Adrenal gland (tissue), 12 donors: ENCODE measurements around the gene TBKBP1. TPM values are rescaled to one million over a fixed set of nuclear protein-coding genes. Genes with fewer than 3 reads are reported as not detected.

Experiments used
- DNase-seq, 7 donors: peaks; one replicate each; pipeline ENCODE4 v3.0.0-alpha.2; 2019 to 2020
- H3K27ac ChIP-seq, 5 donors: fragments of 200-600 bp; sonication (generic) in 4 of 5; 1 replicate in 3 of 5; 2 replicates in 2 of 5; pipeline versions ENCODE4 v1.5.1 to v1.8.0; 2016 to 2020; ENCODE audit warnings: mild to moderate bottlenecking in 1 of 5
- H3K27me3 ChIP-seq: fragments of 200-600 bp; 2 replicates; pipeline ENCODE4 v1.8.0; 2021
- H3K36me3 ChIP-seq, 2 donors: fragments of 200-600 bp; replicated peaks in 1 of 2; 1 replicate in 1 of 2; 2 replicates in 1 of 2; pipeline versions ENCODE4 v1.5.1 to v1.8.0; 2018 to 2022
- H3K4me1 ChIP-seq, 2 donors: fragments of 200-600 bp; replicated peaks in 1 of 2; 1 replicate in 1 of 2; 2 replicates in 1 of 2; pipeline versions ENCODE4 v1.5.1 to v1.8.0; 2018 to 2021
- H3K4me3 ChIP-seq, 4 donors: fragments of 200-600 bp; sonication (generic) in 3 of 4; one replicate each; pipeline ENCODE4 v1.5.1; 2016 to 2018
- H3K9me3 ChIP-seq, 3 donors: fragments of 200-600 bp; sonication (generic) in 1 of 3; replicated peaks in 1 of 3; 1 replicate in 2 of 3; 2 replicates in 1 of 3; pipeline versions ENCODE4 v1.5.1 to v1.8.0; 2016 to 2021
- CTCF ChIP-seq, 6 experiments: fragments of 450-650 bp in 4 of 6; fragments of 200-600 bp in 2 of 6; sonication (generic) in 1 of 6; IDR thresholded peaks; 1 replicate in 5 of 6; 2 replicates in 1 of 6; pipeline versions ENCODE4 v1.5.1 to v1.8.0; 2016 to 2021; ENCODE audit warnings: antibody characterized with exemption in 6 of 6, mild to moderate bottlenecking in 2 of 6, moderate library complexity in 1 of 6
- POLR2A ChIP-seq, 2 donors: fragments of 450-650 bp; IDR thresholded peaks; one replicate each; pipeline ENCODE4 v1.6.1; 2017; ENCODE audit warnings: antibody characterized with exemption in 2 of 2, mild to moderate bottlenecking in 2 of 2, moderate library complexity in 1 of 2
- WGBS, 4 donors: extraction: QIAGEN DNeasy Blood & Tissue Kit in 2 of 4; methylation state at CpG; one replicate each; pipeline versions ENCODE4 v1.1.5 to v1.1.7; 2013 to 2017; 5-methylcytosine and 5-hydroxymethylcytosine counted together
- intact Hi-C, 2 donors: fragments of 100-400 bp; cut with DNase I; formaldehyde crosslinking; loops; one replicate each; pipeline versions ENCODE4 v1.14.1 to v1.15.0; 2022 to 2023
- polyA plus RNA-seq, 3 donors: library from polyadenylated mRNA; stranded (reverse); fragments of 200-250 nt in 2 of 3; fragments of 350-450 nt in 1 of 3; fragmentation: Illumina TruSeq in 1 of 3; extraction: RNeasy Lipid Tissue Mini Kit (QIAGEN cat#74804) in 1 of 3; gene quantifications; one replicate each; pipeline ENCODE4 v1.2.3, GENCODE V29; 2013 to 2014
- total RNA-seq, 9 donors: library from RNA; depleted of rRNA in 4 of 9; stranded (reverse); fragments of >200 nt in 4 of 9; fragments of 120-200 nt in 1 of 9; fragmentation: NEBNext Ultra II Directional in 1 of 9; extraction: Animal tissue kit (Norgen Biotek cat#: 25700) in 1 of 9; gene quantifications; one replicate each; pipeline versions ENCODE4 v1.1.0 to v1.2.4, GENCODE V29; 2013 to 2023
- donor health status: healthy with polysubstance abuse.
- donor health status: Bipolar disorder and iron deficiency.
- donor health status: DM: yes; HTN: yes; CAD: no.
- donor health status: DM: no; HTN: no; CAD: no.
- donor health status: DM: no; HTN: no; CAD: no.
- donor health status: DM: yes; HTN: yes; CAD: no.

Gene TBKBP1
- total and polyA plus RNA-seq, 12 donors: 3.9 to 63.9 (median 11.5) TPM

DNA sequence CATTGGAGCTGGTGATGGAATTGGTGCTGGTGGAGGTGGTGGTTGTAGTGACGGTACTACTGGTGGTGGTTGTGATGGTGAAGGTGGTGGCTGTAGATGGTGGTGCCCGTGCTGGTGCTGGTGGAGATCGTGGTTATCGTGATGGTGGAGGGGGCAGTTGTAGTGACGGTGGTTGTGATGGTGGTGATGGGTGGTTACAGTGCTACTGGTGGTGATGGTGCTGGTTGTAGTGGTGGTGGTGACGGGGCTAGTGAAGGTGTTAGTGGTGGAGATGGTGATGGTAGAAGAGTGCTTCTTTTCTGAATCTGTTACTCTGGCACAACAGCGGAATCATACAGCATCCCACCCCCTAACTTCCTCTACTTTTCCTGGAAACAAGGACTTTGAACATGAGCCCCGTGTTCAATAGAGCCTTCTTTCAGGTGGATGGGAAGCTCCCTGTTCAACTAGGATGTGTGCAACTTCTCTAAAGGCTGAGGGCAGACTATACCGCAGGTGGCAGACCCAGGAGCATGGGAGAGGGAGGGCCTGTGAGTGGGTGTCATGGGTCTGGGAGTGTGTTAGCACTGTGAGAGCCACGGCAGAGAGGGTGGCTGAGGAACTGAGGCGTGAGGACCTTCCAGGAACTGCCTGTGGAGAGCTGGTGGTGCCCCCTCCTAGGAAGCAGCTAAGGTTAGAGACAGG, 47.3 kb downstream of the TBKBP1 start:
- intact Hi-C loops: no loop called here
- TF ChIP-seq POLR2A (IDR thresholded peaks at IDR 0.05) (no peak), CTCF (IDR thresholded peaks at IDR 0.05) (no peak)
- no peaks in the 10 kb centered on the region for H3K9me3 ChIP-seq
- H3K4me1 ChIP-seq: no peaks in the 10 kb centered on the region
- DNase-seq: peak in 1 of 7 donors; percentile 29
- no peak overlapping the region for H3K27ac ChIP-seq
- peaks cover 32% of the 10 kb centered on the region for H3K27me3 ChIP-seq
- WGBS, 4 donors: 84 to 93% (median 89%) methylated on average over 6 to 11 of the region's 11 CpGs
- H3K36me3 ChIP-seq: no peaks in the 10 kb centered on the region
- no peak overlapping the region for H3K4me3 ChIP-seq

GRCh38 chr17:47741793-47742145, 47.8 kb downstream of the TBKBP1 start:
- Histone ChIP-seq H3K4me3 (no peak overlapping the region), H3K27ac (no peak overlapping the region), H3K27me3 (peaks cover 35% of the 10 kb centered on the region), H3K4me1 (no peaks in the 10 kb centered on the region), H3K9me3 (no peaks in the 10 kb centered on the region), H3K36me3 (no peaks in the 10 kb centered on the region)
- TF ChIP-seq CTCF (IDR thresholded peaks at IDR 0.05) (no peak), POLR2A (IDR thresholded peaks at IDR 0.05) (no peak)
- no peak for DNase-seq
- intact Hi-C loops: no loop called here
- 81 to 83% (median 82%) methylated on average over 8 to 9 of the region's 9 CpGs for WGBS, 4 donors

- Histone ChIP-seq H3K9me3 (no peaks in the 10 kb centered on the region), H3K4me1 (no peaks in the 10 kb centered on the region), H3K4me3 (no peak overlapping the region), H3K36me3 (no peaks in the 10 kb centered on the region), H3K27ac (no peak overlapping the region), H3K27me3 (peaks cover 35% of the 10 kb centered on the region)
- TF ChIP-seq POLR2A (IDR thresholded peaks at IDR 0.05) (no peak), CTCF (IDR thresholded peaks at IDR 0.05) (peak in 2 of 6 experiments; percentile 24 to 29)
- WGBS, 4 donors: 34 to 55% (median 43%) methylated on average over 7 to 26 of the region's 26 CpGs
- intact Hi-C loops: no loop called here
- peak in 2 of 7 donors; percentile 20 to 43 for DNase-seq
Measured at GRCh38 chr17:47742319-47743181, 48.6 kb downstream of the TBKBP1 start.

GRCh38 chr17:47744168-47745036, 50.4 kb downstream of the TBKBP1 start:
- WGBS, 4 donors: 67 to 72% (median 70%) methylated on average over 17 to 22 of the region's 22 CpGs
- H3K27me3 ChIP-seq: peaks cover 35% of the 10 kb centered on the region
- no peaks in the 10 kb centered on the region for H3K4me1 ChIP-seq
- TF ChIP-seq CTCF (IDR thresholded peaks at IDR 0.05): no peak
- no peak for TF ChIP-seq POLR2A (IDR thresholded peaks at IDR 0.05)
- no peaks in the 10 kb centered on the region for H3K36me3 ChIP-seq
- H3K27ac ChIP-seq: no peak overlapping the region
- DNase-seq: peak in 1 of 7 donors; percentile 17
- intact Hi-C loops: no loop called here
- no peak overlapping the region for H3K4me3 ChIP-seq
- no peaks in the 10 kb centered on the region for H3K9me3 ChIP-seq
